Measurements from ENCODE around the gene PARP6.

GRCh38 chr15:72229947-72230196 is 42.5 kb downstream of the PARP6 start:
- TF ChIP-seq EZH2 (IDR thresholded peaks at IDR 0.05; ENCODE audit: insufficient read depth, poor library complexity, severe bottlenecking) (no peak), EZH2phosphoT487 (IDR thresholded peaks at IDR 0.05; ENCODE audit: insufficient read depth, low read depth) (no peak)
